HepG2 (cell line): ENCODE measurements around the gene ABCC3. TPM values are rescaled to one million over a fixed set of nuclear protein-coding genes. Genes with fewer than 3 reads are reported as not detected.

Experiments
- AHR ChIP-seq: IDR thresholded peaks from 2 replicates; pipeline ENCODE4 v1.6.1; 2018; ENCODE audit warnings: missing genetic modification reagents, missing compliant biosample characterization
- BHLHE40 ChIP-seq: IDR thresholded peaks from 2 replicates; pipeline ENCODE4 v1.6.1; 2011; ENCODE audit warnings: low read length, improper control_type of control experiment
- DNMT1 ChIP-seq: sonication (generic); formaldehyde crosslinking; IDR thresholded peaks from 2 replicates; pipeline ENCODE4 v1.5.1; 2020; ENCODE audit warnings: mild to moderate bottlenecking, missing genetic modification reagents
- GMEB1 ChIP-seq: sonication (generic); formaldehyde crosslinking; IDR thresholded peaks from 2 replicates; pipeline ENCODE4 v1.5.1; 2020; ENCODE audit warnings: missing genetic modification reagents, mild to moderate bottlenecking, borderline replicate concordance
- MAFK ChIP-seq, 2 experiments: IDR thresholded peaks in 1 of 2; conservative IDR thresholded peaks in 1 of 2; 2 replicates each; pipeline ENCODE4 v1.6.1; 2011; ENCODE audit warnings: improper control_type of control experiment in 2 of 2, low read length in 2 of 2
- RBFOX2 ChIP-seq: fragments of 200-400 bp; formaldehyde crosslinking; IDR thresholded peaks from 2 replicates; pipeline ENCODE4 v1.6.1; 2017; ENCODE audit warnings: low read depth, mild to moderate bottlenecking, low read length
- RERE ChIP-seq: IDR thresholded peaks from 2 replicates; pipeline ENCODE4 v1.6.1; 2016; ENCODE audit warnings: low read depth, missing genetic modification reagents, missing compliant biosample characterization
- TBL1XR1 ChIP-seq: fragments of 150-350 bp; IDR thresholded peaks from 2 replicates; pipeline ENCODE4 v1.6.1; 2014; ENCODE audit warnings: borderline replicate concordance, low read length; ENCODE audit not compliant: partially characterized antibody
- TOPORS ChIP-seq: sonication (generic); formaldehyde crosslinking; IDR thresholded peaks from 2 replicates; pipeline ENCODE4 v1.8.0; 2023; ENCODE audit warnings: mild to moderate bottlenecking, missing genetic modification reagents
- ZNF333 ChIP-seq: sonication (generic); formaldehyde crosslinking; IDR thresholded peaks from 2 replicates; pipeline ENCODE4 v1.4.0; 2020; ENCODE audit warnings: mild to moderate bottlenecking, missing genetic modification reagents, borderline replicate concordance
- ZNF569 ChIP-seq: sonication (generic); formaldehyde crosslinking; IDR thresholded peaks from 2 replicates; pipeline ENCODE4 v1.5.0; 2020; ENCODE audit warnings: mild to moderate bottlenecking, missing genetic modification reagents, moderate library complexity, borderline replicate concordance
- polyA plus RNA-seq, 8 experiments: library from polyadenylated mRNA; depleted of rRNA in 3 of 8; stranded (reverse) in 7 of 8; unstranded in 1 of 8; fragments of >200 nt; fragmentation: Illumina TruSeq in 4 of 8; extraction: Trizol in 4 of 8; gene quantifications; 2 replicates each; pipeline versions ENCODE4 v1.2.1 to v1.2.3, GENCODE V29; 2011 to 2016; ENCODE audit warnings: low read depth in 4 of 8, missing spikeins in 1 of 8, mixed read lengths in 1 of 8; ENCODE audit not compliant: insufficient read depth in 1 of 8
- total RNA-seq, 5 experiments: library from RNA; depleted of rRNA; stranded (reverse); fragments of >200 nt; fragmentation: Illumina TruSeq; extraction: Trizol; gene quantifications; 2 replicates each; pipeline ENCODE4 v1.2.3, GENCODE V29; 2016; ENCODE audit warnings: low read depth in 1 of 5
- TF ChIP-seq, protein P1 (sequence below): sonication (generic); formaldehyde crosslinking; IDR thresholded peaks from 2 replicates; pipeline ENCODE4 v1.9.0; 2021; ENCODE audit warnings: mild to moderate bottlenecking, missing genetic modification reagents

ABCC3 gene
- total and polyA plus RNA-seq, 2 of the 13 experiments (the other 11 are each of a cell fraction or from before 2014, with no cell fraction given): 25.2 to 50.7 TPM

DNA sequence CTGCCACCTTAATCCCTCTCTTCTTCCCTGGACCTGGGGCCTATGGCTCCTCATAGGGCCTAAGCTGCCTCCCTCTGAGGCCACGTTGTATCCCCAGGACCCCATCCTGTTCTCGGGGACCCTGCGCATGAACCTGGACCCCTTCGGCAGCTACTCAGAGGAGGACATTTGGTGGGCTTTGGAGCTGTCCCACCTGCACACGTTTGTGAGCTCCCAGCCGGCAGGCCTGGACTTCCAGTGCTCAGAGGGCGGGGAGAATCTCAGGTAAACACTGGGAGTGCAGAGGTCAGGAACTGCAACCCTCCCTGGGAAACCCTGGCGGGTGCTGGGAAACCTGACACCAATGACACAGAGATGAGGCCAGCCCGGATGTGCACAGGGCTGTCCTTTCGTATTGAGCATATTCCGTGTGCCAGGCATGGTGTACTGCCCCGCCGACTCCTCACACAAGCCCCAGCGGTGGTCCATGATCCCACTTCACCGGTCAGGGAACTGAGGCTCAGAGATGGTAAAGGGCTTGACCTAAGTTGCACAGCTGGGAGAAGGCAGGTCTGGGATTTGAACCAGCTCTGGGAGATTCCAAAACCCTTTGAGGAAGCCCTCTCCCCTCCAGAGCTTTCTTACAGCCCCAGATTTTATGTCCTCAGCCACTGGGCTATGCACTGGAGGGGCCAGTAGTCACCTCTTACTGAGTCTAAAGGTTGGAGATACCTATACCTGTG is 50.1 kb downstream of the ABCC3 start (continued):
- TF ChIP-seq, protein P1, sequence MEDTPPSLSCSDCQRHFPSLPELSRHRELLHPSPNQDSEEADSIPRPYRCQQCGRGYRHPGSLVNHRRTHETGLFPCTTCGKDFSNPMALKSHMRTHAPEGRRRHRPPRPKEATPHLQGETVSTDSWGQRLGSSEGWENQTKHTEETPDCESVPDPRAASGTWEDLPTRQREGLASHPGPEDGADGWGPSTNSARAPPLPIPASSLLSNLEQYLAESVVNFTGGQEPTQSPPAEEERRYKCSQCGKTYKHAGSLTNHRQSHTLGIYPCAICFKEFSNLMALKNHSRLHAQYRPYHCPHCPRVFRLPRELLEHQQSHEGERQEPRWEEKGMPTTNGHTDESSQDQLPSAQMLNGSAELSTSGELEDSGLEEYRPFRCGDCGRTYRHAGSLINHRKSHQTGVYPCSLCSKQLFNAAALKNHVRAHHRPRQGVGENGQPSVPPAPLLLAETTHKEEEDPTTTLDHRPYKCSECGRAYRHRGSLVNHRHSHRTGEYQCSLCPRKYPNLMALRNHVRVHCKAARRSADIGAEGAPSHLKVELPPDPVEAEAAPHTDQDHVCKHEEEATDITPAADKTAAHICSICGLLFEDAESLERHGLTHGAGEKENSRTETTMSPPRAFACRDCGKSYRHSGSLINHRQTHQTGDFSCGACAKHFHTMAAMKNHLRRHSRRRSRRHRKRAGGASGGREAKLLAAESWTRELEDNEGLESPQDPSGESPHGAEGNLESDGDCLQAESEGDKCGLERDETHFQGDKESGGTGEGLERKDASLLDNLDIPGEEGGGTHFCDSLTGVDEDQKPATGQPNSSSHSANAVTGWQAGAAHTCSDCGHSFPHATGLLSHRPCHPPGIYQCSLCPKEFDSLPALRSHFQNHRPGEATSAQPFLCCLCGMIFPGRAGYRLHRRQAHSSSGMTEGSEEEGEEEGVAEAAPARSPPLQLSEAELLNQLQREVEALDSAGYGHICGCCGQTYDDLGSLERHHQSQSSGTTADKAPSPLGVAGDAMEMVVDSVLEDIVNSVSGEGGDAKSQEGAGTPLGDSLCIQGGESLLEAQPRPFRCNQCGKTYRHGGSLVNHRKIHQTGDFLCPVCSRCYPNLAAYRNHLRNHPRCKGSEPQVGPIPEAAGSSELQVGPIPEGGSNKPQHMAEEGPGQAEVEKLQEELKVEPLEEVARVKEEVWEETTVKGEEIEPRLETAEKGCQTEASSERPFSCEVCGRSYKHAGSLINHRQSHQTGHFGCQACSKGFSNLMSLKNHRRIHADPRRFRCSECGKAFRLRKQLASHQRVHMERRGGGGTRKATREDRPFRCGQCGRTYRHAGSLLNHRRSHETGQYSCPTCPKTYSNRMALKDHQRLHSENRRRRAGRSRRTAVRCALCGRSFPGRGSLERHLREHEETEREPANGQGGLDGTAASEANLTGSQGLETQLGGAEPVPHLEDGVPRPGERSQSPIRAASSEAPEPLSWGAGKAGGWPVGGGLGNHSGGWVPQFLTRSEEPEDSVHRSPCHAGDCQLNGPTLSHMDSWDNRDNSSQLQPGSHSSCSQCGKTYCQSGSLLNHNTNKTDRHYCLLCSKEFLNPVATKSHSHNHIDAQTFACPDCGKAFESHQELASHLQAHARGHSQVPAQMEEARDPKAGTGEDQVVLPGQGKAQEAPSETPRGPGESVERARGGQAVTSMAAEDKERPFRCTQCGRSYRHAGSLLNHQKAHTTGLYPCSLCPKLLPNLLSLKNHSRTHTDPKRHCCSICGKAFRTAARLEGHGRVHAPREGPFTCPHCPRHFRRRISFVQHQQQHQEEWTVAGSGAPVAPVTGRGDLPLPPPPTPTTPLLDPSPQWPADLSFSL: peak; percentile 67; the same call in 1 of the 2 replicates
- TF ChIP-seq BHLHE40 (peak; percentile 69; the same call in 1 of the 2 replicates), RBFOX2 (peak; percentile 71), TOPORS (peak; percentile 97; the same call in 1 of the 2 replicates), DNMT1 (CRISPR knock-in tag) (peak; percentile 26; the same call in 1 of the 2 replicates), ZNF569 (CRISPR knock-in tag) (peak; percentile 71; the same call in 1 of the 2 replicates), ZNF333 (CRISPR knock-in tag) (peak; percentile 46; the same call in 1 of the 2 replicates), GMEB1 (CRISPR knock-in tag) (peak; percentile 63; the same call in 1 of the 2 replicates), AHR (CRISPR knock-in tag) (no peak), MAFK (conservative IDR thresholded peaks at IDR 0.05 in 1 of 2, IDR thresholded peaks at IDR 0.05 in 1 of 2; ENCODE audit: low read length in 2 of 2) (peak in 1 of 2 experiments; percentile 18; a peak in 1 of 4 replicates), RERE (CRISPR knock-in tag) (peak; percentile 79), TBL1XR1 (peak; percentile 82)
